Head of caudate nucleus (tissue), 42 donors: ENCODE measurements around the gene EP400.
"Not testable (repeated sequence)": the region's sequence is repeated elsewhere in the genome, so short reads cannot be mapped to it uniquely, and the experiment has no call there.

Experiments
- DNase-seq, 42 donors: peaks; one replicate each; pipeline versions ENCODE4 v3.0.0 to v3.0.0-alpha.2; 2020 to 2021; ENCODE audit warnings: mixed read lengths in 7 of 42
- intact Hi-C: fragments of 100-400 bp; cut with DNase I; formaldehyde crosslinking; loops from one replicate; pipeline ENCODE4 v1.15.0; 2022

EP400 gene

DNA sequence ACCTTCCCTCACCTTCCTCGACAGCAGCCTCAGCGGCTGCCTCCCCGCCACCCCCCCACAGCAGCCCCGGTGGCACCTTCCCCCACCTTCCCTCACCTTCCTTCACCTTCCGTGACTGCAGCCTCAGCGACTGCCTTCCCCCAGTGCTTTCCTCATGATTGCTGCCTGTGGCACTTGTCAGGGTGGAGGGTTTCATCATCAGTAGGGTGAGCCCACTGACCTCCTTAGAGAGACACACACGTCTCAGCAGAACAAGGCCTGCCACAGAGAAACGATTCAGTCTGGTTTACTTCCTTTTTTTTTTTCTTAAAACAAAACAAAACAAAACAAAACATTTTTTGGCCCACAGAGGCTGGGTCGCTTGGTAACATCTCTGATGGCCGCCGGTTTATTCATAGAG lies 75.0 kb downstream of the EP400 start:
- DNase-seq: peak in 3 of 42 donors; percentile 17 to 25 (median 24)
- intact Hi-C loops: no loop called here

DNA sequence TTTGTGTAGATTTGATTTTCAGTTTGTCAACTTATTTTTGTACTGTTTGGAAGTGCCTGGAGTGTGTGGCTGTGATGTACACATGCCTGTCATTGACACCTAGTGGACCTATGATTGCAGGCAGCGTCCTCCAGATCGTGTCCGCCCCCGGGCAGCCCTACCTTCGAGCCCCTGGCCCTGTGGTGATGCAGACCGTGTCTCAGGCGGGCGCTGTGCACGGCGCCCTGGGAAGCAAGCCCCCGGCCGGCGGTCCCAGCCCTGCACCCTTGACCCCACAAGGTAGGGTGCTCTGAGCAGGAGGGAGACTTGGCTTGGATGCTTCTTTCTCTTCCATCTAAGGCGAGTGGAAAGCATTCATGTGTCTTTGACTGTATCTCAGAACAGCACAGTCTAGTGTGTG lies 75.8 kb downstream of the EP400 start:
- DNase-seq: no peak

GRCh38 chr12:132026061-132026795 lies 76.5 kb downstream of the EP400 start:
- intact Hi-C loops: no loop called here
- DNase-seq: no peak

More for the DNA sequence above, 75.8 kb downstream of the EP400 start:
- intact Hi-C loops: no loop called here

DNA sequence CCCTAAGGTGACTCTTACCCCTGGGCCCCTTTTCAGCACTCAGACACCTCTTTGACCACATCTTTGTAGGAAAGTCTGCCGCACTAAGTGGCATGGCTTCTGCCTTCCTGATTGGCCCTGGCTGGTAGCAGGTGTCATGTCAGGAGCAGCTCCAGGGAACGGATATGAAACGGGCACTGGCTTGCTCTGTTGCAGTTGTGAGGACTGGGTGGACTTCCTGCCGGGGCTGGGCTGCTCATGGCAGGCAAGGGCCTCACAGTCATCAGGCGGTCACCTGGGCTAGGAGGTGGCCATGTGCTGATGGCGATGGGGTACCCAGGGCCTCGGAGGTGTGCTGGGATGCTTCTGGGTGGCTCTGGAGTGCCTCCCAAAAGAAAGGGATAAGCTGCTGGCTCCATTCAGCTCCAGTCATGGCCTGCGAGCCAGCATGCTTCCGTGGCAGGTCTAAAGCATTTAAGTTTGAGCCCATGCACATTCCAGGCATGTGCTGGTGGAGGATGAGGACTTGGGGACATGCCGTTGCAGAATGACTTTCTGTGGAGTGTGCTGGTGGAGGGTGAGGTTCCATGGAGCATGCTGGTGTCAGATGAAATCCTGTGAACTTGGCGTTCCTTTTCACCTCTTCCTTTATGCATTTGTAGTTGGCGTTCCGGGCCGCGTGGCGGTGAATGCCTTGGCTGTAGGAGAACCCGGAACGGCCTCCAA lies 77.2 kb downstream of the EP400 start:
- intact Hi-C loops: no loop called here
- DNase-seq: no peak

DNA sequence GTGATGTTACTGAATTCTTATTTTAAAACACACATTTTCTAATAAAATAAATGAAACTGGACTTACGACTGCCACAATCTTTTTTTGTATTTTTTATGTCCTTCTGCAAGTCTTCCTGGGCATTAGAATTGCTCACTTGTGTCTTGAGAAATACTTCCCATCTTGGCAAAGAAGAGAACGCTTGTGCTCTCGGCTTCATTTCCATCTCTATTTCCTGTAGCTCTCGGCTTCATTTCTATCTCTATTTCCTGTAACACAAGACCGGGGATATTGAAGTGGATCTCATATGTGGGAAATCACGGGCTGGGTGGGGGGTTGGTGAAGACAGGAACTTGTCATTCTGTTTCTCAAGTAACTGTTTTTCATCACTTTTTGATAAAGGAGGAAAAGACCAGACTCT lies 77.9 kb downstream of the EP400 start:
- intact Hi-C loops: no loop called here
- no peak for DNase-seq

DNA sequence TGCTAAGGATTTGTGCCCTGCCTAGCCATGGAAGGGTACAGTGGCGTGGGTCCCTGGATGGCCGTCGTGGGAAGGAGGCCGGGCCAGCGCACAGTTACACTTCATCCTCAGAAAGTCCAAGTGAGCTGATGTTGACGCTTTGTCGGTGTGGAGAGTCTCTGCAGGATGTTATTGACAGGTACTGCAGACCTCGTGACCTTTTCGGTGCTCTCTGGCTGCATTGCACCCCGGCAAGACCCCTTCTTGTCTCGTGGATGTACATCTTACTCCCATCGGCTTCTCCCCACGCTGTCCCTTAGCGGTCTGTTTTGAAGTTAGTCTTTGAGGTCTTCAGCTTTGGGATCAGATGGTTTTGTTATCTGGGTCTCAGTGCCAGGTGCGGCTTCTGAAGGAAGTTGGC lies 78.4 kb downstream of the EP400 start:
- intact Hi-C loops: no loop called here
- no peak for DNase-seq

DNA sequence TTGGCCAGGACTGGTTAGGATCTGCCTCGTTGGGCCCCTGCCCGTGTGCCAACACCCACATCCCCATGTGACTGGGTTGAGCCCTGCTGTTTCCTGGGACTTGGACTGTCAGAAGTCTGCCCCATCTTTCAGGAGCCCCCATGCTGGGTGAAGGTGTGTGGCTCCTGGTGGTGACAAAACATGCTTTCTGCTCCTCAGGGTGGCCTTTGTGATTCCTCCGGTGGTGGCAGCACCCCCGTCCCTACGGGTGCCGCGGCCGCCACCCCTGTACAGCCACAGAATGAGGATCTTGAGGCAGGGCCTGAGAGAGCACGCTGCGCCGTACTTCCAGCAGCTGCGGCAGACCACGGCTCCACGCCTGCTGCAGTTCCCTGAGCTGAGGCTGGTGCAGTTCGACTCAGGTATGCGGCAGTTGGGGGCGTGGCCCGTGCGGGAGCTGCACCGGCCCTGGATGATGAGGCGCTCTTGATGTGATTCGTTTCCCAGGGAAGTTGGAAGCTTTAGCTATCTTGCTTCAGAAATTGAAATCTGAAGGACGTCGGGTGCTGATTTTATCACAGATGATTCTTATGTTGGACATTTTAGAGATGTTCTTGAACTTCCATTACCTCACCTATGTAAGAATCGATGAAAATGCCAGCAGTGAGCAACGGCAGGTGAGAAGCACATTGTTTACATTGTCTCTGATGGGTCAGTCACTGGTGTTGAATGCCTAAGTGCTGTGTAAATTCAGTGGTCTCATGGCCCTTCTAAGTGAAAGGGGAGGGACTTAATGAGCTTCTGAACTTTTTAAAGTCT lies 80.0 kb downstream of the EP400 start:
- intact Hi-C loops: no loop called here
- DNase-seq: no peak

- peak; percentile 40 to 91 (median 76) for DNase-seq
- intact Hi-C loops: no loop called here
Observed at GRCh38 chr12:132030367-132031038, 80.8 kb downstream of the EP400 start.

- DNase-seq: no peak
- intact Hi-C loops: no loop called here
Observed at GRCh38 chr12:132033627-132034026, 83.9 kb downstream of the EP400 start.

- intact Hi-C loops: no loop called here
- DNase-seq: no peak
Observed at GRCh38 chr12:132036063-132036683, 86.4 kb downstream of the EP400 start.

GRCh38 chr12:132040906-132041606 lies 91.3 kb downstream of the EP400 start:
- intact Hi-C loops: no loop called here
- no peak for DNase-seq

DNA sequence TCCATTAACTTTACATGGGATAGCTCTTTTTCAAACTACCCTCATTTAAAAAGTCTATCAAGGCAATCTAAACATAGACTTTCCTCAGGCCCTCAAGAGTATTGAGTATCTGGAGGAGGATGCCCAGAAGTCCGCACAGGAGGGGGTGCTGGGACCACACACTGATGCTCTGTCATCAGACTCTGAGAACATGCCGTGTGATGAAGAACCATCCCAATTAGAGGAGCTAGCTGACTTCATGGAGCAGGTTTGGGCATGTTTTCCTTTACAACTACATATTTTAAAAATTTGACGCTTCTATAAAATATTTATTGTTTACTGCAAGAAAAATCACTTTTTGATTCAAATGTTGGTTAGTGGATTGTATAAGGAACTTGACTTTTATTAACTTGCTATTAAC lies 93.5 kb downstream of the EP400 start:
- intact Hi-C loops: no loop called here
- no peak for DNase-seq

DNA sequence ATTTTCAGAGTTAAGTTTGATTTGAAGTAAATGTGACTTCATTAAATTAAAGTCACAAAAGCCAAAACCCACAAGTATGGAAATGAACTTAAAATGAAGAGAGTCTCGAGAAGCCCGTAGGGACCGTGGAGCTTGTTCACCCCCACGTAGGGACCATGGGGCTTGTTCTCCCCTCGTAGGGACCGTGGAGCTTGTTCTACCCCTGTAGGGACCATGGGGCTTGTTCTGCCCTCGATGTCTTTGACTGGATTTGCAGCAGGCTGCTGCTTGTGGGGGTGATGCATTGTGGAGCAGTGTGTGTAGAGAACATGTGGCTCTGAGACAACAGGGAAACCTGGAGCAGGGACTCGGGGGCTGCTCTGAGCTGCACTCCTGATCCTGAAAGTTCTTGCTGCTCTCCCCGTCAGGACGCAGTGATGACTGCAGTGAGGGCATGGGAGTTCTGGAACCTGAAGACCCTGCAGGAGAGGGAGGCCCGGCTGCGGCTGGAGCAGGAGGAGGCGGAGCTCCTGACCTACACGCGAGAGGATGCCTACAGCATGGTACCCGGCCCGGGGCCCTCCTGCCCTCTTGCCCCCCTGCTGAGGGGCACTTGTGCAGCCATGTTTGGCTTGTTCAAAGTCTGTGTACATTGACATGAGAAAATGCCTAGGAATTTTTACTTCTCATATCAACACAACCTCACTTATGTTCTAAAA lies 94.2 kb downstream of the EP400 start:
- intact Hi-C loops: no loop called here
- peak in 14 of 42 donors; percentile 22 to 59 (median 42) for DNase-seq

DNA sequence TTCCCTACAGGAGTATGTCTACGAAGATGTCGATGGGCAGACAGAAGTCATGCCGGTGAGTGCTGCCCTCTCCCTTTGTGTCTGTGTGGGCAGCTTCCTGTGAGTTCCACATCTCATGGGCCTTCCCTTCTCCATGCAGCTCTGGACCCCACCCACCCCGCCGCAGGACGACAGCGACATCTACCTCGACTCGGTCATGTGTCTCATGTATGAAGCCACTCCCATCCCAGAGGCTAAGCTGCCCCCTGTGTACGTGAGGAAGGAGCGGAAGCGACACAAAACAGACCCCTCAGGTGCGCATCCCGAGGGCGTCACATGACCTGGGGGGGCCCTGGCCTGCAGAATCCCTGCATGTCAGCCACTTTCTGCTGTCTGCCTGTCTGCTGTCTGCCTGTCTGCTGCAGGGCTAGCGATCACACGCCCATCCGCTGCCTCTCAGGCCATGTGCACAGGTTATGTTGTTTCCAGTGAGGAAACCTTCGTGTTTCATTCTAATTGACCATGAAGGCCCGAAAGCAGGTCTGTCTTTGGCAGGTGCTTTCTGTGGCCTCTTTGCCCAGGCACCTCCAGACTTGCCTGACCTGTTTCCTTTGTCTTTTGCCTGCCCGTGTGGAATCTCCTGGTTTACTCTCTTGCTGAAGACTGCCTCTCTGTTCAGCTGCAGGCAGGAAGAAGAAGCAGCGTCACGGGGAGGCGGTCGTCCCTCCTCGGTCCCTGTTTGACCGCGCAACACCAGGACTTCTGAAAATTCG lies 95.1 kb downstream of the EP400 start:
- intact Hi-C loops: no loop called here
- no peak for DNase-seq

GRCh38 chr12:132045751-132046150 lies 96.0 kb downstream of the EP400 start:
- no peak for DNase-seq
- intact Hi-C loops: no loop called here

DNA sequence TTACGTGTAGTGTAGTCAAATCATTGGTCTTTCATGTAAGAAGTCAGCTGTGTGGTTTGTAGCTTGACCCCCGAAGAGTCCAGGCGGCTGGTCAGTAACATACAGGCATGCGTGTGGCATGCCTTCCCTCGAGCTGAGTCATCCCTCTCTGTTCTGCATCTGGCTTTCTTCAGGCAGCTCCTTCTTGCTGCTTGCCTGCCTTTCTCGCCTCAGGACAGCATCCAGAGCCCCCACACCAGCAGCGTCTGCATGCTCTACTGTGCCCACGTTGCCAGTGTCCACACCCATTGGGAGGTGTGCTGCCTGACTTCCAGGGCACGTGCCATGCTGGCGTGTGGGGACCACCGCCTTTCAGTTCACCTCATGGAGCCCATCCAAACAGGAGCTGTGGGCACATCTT lies 96.8 kb downstream of the EP400 start:
- no peak for DNase-seq
- intact Hi-C loops: no loop called here

DNA sequence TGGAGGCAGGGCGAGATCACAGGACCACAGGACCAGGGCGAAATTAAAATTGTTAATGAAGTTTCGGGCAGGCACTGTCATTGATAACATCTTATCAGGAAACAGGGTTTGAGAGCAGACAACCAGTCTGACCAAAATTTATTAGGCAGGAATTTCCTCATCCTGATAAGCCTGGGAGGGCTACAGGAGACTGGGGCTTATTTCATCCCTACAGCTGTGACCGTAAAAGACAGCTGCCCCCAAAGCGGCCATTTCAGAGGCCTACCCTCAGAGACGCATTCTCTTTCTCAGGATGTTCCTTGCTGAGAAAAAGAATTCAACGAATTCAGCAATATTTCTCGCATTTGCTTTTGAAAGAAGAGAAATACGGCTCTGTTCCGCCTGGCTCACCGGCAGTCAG lies 97.9 kb downstream of the EP400 start:
- intact Hi-C loops, DNase-seq: not testable (repeated sequence)
